SK-N-MC (cell line): ENCODE results near the gene TNRC6C.

ENCODE experiments used
- EZH2 ChIP-seq: fragments of 200-600 bp; sonication (generic); IDR thresholded peaks from one replicate; pipeline ENCODE4 v1.6.1; 2017; ENCODE audit warnings: antibody characterized with exemption
- FOXP2 ChIP-seq: optimal IDR thresholded peaks from 2 replicates; pipeline ENCODE3; 2011; ENCODE audit warnings: mild to moderate bottlenecking, moderate library complexity; ENCODE audit not compliant: insufficient read depth; ENCODE audit errors: extremely low read length, control extremely low read depth

GRCh38 chr17:78125138-78125913 is 166.8 kb downstream of the TNRC6C start:
- TF ChIP-seq FOXP2 (no peak), EZH2 (no peak)
